ENCODE data around the gene NPAS3.

Gene NPAS3

DNA sequence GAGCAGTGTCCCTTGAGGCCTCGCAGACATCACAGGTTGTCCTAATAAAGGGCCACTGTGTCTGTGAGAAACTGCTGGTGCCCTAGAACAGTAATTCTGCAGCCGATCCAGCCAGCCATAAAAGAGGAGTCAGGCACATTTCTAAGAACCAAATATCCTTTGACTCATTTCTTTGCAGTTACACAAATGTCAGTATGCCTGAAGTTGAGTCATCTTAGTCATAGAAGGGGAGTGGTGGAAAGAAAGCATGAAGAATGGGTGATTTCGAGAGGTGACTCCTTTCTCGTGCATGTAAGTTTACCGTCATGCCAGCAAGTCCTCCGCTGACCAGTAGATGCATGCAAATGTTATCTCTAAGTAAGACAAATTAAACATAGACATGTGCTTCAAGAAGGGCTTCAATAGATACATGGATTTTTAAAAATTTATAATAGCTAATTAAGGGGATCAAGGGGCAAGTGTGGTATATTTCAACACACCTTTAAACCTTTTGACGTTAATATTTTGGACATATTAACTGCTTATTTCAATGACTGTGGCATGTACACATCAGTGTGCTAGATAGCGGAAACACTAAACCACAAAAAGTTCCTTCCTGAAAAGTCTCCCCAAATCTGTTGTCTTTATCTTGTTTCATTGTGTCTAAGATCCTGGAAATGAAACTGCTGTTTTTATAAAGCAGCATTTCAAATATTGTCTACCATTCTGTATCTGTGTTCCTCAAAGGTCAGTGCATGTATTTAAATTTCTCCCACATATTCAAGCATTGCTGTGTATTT lies 497.4 kb downstream of the NPAS3 start:
- H3K4me3 ChIP-seq (ENCODE audit: low read length) = no peak overlapping the region
- H3K27ac ChIP-seq (ENCODE audit: low read length) = no peak overlapping the region
- H3K27me3 ChIP-seq (ENCODE audit: control insufficient read depth, insufficient read depth, low read length) = no peaks in the 10 kb centered on the region

DNA sequence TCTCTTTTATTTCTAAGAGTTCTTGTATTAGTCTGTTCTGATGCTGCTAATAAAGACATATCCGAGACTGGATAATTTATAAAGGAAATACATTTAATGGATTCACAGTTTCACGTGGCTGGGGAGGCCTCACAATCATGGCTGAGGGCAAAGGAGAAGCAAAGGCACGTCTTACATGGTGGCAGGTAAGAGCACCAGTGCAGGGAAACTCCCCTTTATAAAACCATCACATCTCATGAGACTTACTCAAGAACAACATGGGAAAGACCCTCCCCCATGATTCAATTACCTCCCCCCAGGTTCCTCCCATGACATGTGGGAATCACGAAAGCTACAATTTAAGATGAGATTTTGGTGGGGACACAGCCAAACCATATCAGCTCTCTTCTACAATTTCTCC lies 503.0 kb downstream of the NPAS3 start:
- H3K27ac ChIP-seq (ENCODE audit: low read length) = no peak overlapping the region
- no peak overlapping the region for H3K4me3 ChIP-seq (ENCODE audit: low read length)

More for the DNA sequence above, 497.4 kb downstream of the NPAS3 start:
- H3K9ac ChIP-seq (ENCODE audit: low read length) = no peak overlapping the region
- H3K4me1 ChIP-seq (ENCODE audit: control insufficient read depth, low read depth, low read length) = no peaks in the 10 kb centered on the region
- no peaks in the 10 kb centered on the region for H3K9me3 ChIP-seq (ENCODE audit: control insufficient read depth, low read depth, low read length)
- H3K36me3 ChIP-seq (ENCODE audit: control insufficient read depth, low read depth, low read length) = no peaks in the 10 kb centered on the region

DNA sequence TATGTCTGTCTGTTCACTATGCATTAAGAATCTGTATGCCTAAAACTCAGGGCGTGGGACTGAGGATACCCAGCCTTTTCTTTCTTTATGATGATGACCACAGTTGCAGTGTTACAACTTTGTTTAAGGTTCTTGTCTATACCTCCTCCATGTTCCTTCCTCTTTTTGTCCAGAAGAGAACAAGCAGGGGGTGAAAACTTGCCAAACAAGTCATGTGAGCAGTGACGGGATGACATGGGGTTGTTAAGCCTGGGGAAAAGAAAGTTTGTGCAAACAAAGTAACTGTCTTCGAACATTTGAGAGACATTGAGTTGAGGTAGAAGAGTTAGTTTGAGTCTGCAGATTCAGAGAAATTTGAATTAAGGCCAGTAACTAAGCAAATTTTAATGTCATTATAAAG lies 505.5 kb downstream of the NPAS3 start:
- H3K27me3 ChIP-seq (ENCODE audit: control insufficient read depth, insufficient read depth, low read length) = no peaks in the 10 kb centered on the region
- H3K4me3 ChIP-seq (ENCODE audit: low read length) = no peak overlapping the region
- no peaks in the 10 kb centered on the region for H3K4me1 ChIP-seq (ENCODE audit: control insufficient read depth, low read depth, low read length)
- H3K9me3 ChIP-seq (ENCODE audit: control insufficient read depth, low read depth, low read length) = no peaks in the 10 kb centered on the region
- H3K36me3 ChIP-seq (ENCODE audit: control insufficient read depth, low read depth, low read length) = no peaks in the 10 kb centered on the region
- no peak overlapping the region for H3K9ac ChIP-seq (ENCODE audit: low read length)
- no peak overlapping the region for H3K27ac ChIP-seq (ENCODE audit: low read length)

More for the DNA sequence above, 503.0 kb downstream of the NPAS3 start:
- Histone ChIP-seq H3K27me3 (ENCODE audit: control insufficient read depth, insufficient read depth, low read length) (no peaks in the 10 kb centered on the region), H3K9ac (ENCODE audit: low read length) (no peak overlapping the region), H3K9me3 (ENCODE audit: control insufficient read depth, low read depth, low read length) (no peaks in the 10 kb centered on the region), H3K4me1 (ENCODE audit: control insufficient read depth, low read depth, low read length) (no peaks in the 10 kb centered on the region), H3K36me3 (ENCODE audit: control insufficient read depth, low read depth, low read length) (no peaks in the 10 kb centered on the region)

DNA sequence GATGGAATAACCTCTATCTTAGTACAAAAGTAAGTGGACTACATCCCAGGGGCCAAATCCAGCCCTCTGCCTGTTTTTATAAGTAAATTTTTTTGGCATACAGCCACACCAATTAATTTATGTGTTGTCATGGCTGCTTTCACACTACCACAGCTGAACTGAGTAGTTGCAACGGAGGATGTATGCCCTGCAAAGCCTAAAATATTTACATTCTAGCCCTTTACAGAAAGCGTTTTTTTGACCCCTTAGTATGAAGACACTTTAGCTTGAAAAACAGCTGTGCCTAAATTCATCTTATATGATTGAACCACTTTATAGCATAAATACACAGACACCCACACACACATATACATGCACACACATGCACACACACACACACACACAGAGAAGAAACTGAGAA lies 510.6 kb downstream of the NPAS3 start:
- H3K36me3 ChIP-seq (ENCODE audit: control insufficient read depth, low read depth, low read length) = no peaks in the 10 kb centered on the region
- no peak overlapping the region for H3K27ac ChIP-seq (ENCODE audit: low read length)
- H3K4me3 ChIP-seq (ENCODE audit: low read length) = no peak overlapping the region
- H3K27me3 ChIP-seq (ENCODE audit: control insufficient read depth, insufficient read depth, low read length) = no peaks in the 10 kb centered on the region
- no peaks in the 10 kb centered on the region for H3K9me3 ChIP-seq (ENCODE audit: control insufficient read depth, low read depth, low read length)
- no peaks in the 10 kb centered on the region for H3K4me1 ChIP-seq (ENCODE audit: control insufficient read depth, low read depth, low read length)
- H3K9ac ChIP-seq (ENCODE audit: low read length) = no peak overlapping the region

DNA sequence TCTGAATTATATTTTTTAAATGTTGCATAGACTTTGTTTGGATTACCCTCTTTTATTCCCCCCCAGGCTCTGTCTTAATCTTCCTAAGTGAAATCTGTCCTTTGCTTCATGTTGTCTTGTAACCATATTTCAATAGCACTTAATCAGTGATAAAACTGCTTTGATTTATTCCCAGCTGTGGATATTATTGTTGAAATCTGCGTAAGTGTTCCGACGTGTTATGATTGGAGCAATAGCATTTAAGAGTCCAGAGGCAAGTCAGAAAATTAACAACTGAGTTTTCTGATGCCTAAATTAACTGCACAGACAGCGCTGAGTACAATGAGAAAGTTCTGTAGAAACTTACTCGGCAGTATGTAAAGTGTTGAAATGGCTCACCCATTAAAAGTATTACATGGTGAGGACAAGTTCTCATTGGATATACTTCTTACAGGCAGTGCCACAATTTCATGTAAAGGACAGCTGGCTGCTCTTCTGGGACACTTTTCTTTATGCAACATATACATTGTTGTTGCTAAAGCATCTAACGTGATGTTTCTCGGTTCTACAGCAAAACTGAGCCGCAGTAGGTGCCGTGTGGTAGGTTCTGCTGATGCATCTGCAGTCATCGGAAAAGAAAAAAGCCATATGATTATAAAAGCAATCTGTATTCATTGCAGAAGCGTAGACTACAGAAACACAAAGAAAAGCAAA lies 511.2 kb downstream of the NPAS3 start:
- no peak overlapping the region for H3K9ac ChIP-seq (ENCODE audit: low read length)
- no peaks in the 10 kb centered on the region for H3K36me3 ChIP-seq (ENCODE audit: control insufficient read depth, low read depth, low read length)
- H3K4me3 ChIP-seq (ENCODE audit: low read length) = no peak overlapping the region
- H3K27me3 ChIP-seq (ENCODE audit: control insufficient read depth, insufficient read depth, low read length) = no peaks in the 10 kb centered on the region
- H3K27ac ChIP-seq (ENCODE audit: low read length) = no peak overlapping the region
- H3K4me1 ChIP-seq (ENCODE audit: control insufficient read depth, low read depth, low read length) = no peaks in the 10 kb centered on the region
- H3K9me3 ChIP-seq (ENCODE audit: control insufficient read depth, low read depth, low read length) = no peaks in the 10 kb centered on the region

DNA sequence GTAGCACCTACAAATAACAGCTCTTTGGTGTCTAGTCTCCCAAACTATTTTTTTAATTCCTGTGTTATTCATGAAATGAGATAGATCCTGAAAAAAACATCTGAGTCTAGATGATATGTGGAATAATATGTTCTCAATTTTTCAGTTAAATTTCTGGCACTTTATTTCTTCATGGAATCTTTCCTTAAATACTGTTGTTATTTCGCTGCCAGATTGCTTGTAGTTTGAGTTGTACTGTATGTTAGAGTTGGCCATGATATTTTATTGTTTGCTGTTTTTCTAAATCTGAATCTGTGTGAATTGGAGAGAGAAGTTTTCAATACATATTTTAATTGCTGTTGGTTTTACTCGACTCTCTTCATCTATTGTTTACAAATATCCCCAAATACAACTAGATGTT lies 511.7 kb downstream of the NPAS3 start:
- no peaks in the 10 kb centered on the region for H3K36me3 ChIP-seq (ENCODE audit: control insufficient read depth, low read depth, low read length)
- H3K9ac ChIP-seq (ENCODE audit: low read length) = no peak overlapping the region
- H3K4me1 ChIP-seq (ENCODE audit: control insufficient read depth, low read depth, low read length) = no peaks in the 10 kb centered on the region
- no peaks in the 10 kb centered on the region for H3K9me3 ChIP-seq (ENCODE audit: control insufficient read depth, low read depth, low read length)
- no peak overlapping the region for H3K4me3 ChIP-seq (ENCODE audit: low read length)
- H3K27ac ChIP-seq (ENCODE audit: low read length) = no peak overlapping the region
- H3K27me3 ChIP-seq (ENCODE audit: control insufficient read depth, insufficient read depth, low read length) = no peaks in the 10 kb centered on the region

DNA sequence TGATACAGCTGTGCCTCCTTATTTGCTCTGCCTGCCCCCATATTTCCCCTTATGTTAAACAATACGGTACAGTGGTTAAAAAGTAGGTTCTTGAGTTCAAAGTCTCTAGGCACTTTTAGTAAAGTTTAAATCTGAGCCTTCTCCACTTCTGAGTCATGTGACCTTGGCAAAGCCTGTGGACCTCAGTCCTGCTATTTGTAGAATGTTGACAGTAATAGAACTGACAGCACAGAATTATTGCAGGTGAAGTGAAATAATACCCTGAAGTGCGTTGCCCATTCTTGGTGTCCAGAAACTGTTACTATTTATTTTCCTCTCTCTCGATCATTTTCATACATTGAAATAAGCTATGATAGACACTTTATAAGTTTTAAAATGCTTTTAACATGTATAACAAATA lies 512.5 kb downstream of the NPAS3 start:
- H3K36me3 ChIP-seq (ENCODE audit: control insufficient read depth, low read depth, low read length) = no peaks in the 10 kb centered on the region
- no peak overlapping the region for H3K4me3 ChIP-seq (ENCODE audit: low read length)
- no peaks in the 10 kb centered on the region for H3K9me3 ChIP-seq (ENCODE audit: control insufficient read depth, low read depth, low read length)
- no peak overlapping the region for H3K27ac ChIP-seq (ENCODE audit: low read length)
- H3K4me1 ChIP-seq (ENCODE audit: control insufficient read depth, low read depth, low read length) = no peaks in the 10 kb centered on the region
- H3K9ac ChIP-seq (ENCODE audit: low read length) = no peak overlapping the region
- H3K27me3 ChIP-seq (ENCODE audit: control insufficient read depth, insufficient read depth, low read length) = no peaks in the 10 kb centered on the region

DNA sequence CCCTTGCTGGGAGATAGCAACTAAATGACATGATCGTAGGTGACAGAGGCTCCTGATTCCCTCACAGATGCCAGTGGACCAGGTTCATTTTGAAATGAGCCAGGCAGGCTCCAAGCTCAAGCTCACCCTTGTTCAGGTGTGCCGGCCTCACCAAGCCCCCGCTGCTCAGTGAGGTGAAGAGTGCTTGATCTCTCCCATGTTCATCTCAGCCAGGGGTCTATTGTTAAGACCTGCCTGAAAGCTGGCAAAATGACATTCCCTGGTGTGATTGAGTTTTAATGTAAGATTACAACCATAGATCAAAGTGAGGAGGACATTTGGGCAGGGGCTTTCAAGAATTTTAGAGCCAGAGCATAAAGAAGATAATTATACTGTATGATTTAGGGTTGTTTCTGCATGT lies 514.3 kb downstream of the NPAS3 start:
- H3K27ac ChIP-seq (ENCODE audit: low read length) = no peak overlapping the region
- H3K9ac ChIP-seq (ENCODE audit: low read length) = no peak overlapping the region
- no peaks in the 10 kb centered on the region for H3K4me1 ChIP-seq (ENCODE audit: control insufficient read depth, low read depth, low read length)
- H3K36me3 ChIP-seq (ENCODE audit: control insufficient read depth, low read depth, low read length) = no peaks in the 10 kb centered on the region
- H3K9me3 ChIP-seq (ENCODE audit: control insufficient read depth, low read depth, low read length) = no peaks in the 10 kb centered on the region
- H3K27me3 ChIP-seq (ENCODE audit: control insufficient read depth, insufficient read depth, low read length) = no peaks in the 10 kb centered on the region
- no peak overlapping the region for H3K4me3 ChIP-seq (ENCODE audit: low read length)

DNA sequence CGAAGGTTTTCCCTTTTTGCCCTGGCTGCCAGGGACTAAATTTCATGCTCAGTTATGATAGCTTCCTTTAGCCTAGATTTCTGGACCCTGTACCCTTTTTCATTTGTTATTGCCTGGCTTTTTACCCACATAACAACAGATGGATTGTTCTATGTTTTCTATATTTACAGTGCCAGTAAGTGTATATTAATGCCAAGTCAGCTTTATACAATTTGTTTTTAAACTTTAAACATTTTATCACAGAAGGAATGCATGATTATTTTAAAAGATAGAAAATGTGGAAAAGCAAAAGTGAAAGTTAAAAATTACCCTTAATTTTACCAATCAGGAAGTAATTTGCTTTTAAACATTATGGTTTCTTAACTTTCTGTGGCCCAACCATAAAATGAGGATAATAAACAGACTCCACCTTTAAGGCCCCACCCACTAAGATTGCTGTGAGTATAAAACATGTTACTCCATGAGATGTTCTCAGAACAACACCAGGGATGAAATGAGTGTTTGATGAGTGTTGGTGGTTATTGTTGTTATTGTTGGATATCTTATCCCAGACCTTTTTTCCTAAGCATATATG lies 515.4 kb downstream of the NPAS3 start:
- Histone ChIP-seq H3K27ac (ENCODE audit: low read length) (no peak overlapping the region), H3K9me3 (ENCODE audit: control insufficient read depth, low read depth, low read length) (no peaks in the 10 kb centered on the region), H3K9ac (ENCODE audit: low read length) (no peak overlapping the region), H3K27me3 (ENCODE audit: control insufficient read depth, insufficient read depth, low read length) (no peaks in the 10 kb centered on the region), H3K4me3 (ENCODE audit: low read length) (no peak overlapping the region), H3K36me3 (ENCODE audit: control insufficient read depth, low read depth, low read length) (no peaks in the 10 kb centered on the region), H3K4me1 (ENCODE audit: control insufficient read depth, low read depth, low read length) (no peaks in the 10 kb centered on the region)

DNA sequence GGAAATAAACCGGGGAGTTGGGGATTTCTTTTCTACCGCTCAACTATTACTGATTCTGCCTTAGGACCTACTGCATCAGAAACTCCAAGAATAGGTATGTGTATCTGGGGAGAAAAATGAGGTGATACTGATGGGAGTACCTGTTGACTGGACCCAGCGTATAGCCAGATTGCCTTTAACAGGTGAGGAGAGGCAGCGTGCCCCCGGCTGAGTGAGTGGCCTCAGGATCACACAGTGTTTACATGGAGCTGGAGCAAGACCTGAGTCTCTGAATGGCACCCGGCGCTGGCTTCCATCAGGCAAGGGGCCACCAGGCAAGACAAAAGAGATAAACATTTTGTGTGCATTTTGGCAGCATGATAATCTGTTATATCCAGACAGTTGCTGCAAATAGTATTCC lies 516.0 kb downstream of the NPAS3 start:
- no peaks in the 10 kb centered on the region for H3K36me3 ChIP-seq (ENCODE audit: control insufficient read depth, low read depth, low read length)

DNA sequence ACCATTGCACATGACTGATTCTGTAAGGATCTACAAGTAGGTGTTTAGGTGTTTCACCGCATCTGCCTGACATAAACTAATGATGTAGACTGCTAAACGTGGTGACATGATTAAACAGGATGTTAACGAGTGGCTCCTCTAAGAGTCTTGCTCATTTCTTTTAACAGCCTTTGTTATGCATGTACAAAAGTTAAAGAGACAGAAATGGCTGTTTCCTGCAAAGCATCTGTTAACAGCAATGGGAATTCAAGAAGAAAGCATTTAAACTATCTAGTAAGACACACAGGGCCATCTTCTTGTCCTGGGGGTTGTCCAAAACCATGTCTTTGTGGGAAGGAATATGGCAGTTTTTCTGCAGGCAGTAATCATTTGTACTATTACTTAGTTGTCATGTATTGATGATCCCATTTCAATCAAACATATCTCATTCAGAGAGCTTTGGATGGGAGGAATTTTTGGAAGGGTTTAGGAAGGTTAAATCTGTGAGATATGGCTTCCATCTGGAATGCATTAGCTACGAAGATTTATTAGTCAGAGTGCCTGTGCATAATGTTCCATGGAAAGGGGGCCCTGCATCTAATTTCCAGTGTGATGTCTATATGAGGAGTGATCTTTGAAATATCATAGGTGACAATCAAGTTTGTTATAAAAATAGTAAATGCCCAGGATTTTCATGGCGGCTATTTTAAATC lies 517.1 kb downstream of the NPAS3 start:
- no peaks in the 10 kb centered on the region for H3K9me3 ChIP-seq (ENCODE audit: control insufficient read depth, low read depth, low read length)
- H3K27ac ChIP-seq (ENCODE audit: low read length) = no peak overlapping the region
- no peaks in the 10 kb centered on the region for H3K36me3 ChIP-seq (ENCODE audit: control insufficient read depth, low read depth, low read length)
- H3K4me3 ChIP-seq (ENCODE audit: low read length) = no peak overlapping the region
- H3K9ac ChIP-seq (ENCODE audit: low read length) = no peak overlapping the region
- no peaks in the 10 kb centered on the region for H3K4me1 ChIP-seq (ENCODE audit: control insufficient read depth, low read depth, low read length)
- H3K27me3 ChIP-seq (ENCODE audit: control insufficient read depth, insufficient read depth, low read length) = no peaks in the 10 kb centered on the region

More for the DNA sequence above, 516.0 kb downstream of the NPAS3 start:
- Histone ChIP-seq H3K27me3 (ENCODE audit: control insufficient read depth, insufficient read depth, low read length) (no peaks in the 10 kb centered on the region), H3K9ac (ENCODE audit: low read length) (no peak overlapping the region), H3K4me1 (ENCODE audit: control insufficient read depth, low read depth, low read length) (no peaks in the 10 kb centered on the region), H3K9me3 (ENCODE audit: control insufficient read depth, low read depth, low read length) (no peaks in the 10 kb centered on the region), H3K4me3 (ENCODE audit: low read length) (no peak overlapping the region), H3K27ac (ENCODE audit: low read length) (no peak overlapping the region)

Measured in iPS-18a (cell line).